GM12892 (cell line): ENCODE results near the gene FSD2.

Experiments
- POLR2A ChIP-seq: IDR thresholded peaks from 2 replicates; pipeline ENCODE4 v1.6.1; 2011; ENCODE audit warnings: low read depth, low read length, control low read depth
- POLR2AphosphoS5 ChIP-seq: IDR thresholded peaks from 2 replicates; pipeline ENCODE4 v1.6.1; 2011; ENCODE audit warnings: low read depth, low read length, control low read depth
- TAF1 ChIP-seq: IDR thresholded peaks from 2 replicates; pipeline ENCODE4 v1.6.1; 2011; ENCODE audit warnings: low read depth, mild to moderate bottlenecking, control low read depth, low read length, borderline replicate concordance

DNA sequence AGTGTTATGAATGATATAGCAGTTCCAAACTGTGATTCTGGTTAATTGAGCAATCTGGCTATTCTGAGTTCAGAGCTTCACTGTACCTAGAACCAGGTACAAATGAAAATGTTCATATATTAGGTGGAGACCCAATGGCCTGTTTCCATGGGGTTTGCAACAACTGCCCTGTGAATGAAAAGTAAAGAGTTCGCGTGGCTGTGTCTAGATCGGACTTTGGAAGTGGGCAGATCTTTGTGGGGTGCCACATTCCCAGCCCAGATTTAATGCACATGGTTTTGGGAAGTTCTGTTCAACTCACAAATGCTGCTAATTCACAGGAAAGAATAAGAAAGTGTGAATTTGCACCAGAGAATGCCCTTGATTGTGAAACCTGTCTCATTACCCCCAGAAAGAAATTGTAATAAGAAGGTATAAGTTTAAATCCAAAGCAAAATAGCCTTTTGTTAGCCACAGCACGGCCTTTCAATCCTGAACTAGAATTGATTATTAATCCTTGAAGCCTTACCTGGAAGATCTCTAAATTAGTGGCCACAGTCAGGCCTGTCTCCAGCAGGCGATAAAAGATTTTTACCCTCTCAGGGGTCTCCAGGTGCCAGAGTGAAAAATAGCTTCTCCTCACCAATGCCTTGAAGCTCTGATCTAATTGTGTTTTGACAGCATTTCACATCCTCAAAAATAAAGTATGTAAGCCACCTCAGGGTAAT, 26.2 kb upstream of the FSD2 start:
- no peak for TF ChIP-seq POLR2A
- TF ChIP-seq TAF1, result no peak
- no peak for TF ChIP-seq POLR2AphosphoS5
